OCI-LY3 (cell line): ENCODE data around the gene FAM151A.

Source experiments
- H2AFZ ChIP-seq: fragments of 200-600, 300-600 bp; shearing (Covaris generic); 2 replicates; pipeline ENCODE4 v1.6.0; 2014; ENCODE audit warnings: antibody characterized with exemption, low read depth, low read length
- H3K27ac ChIP-seq: fragments of 200-600, 300-600 bp; sonication (generic); 2 replicates; pipeline ENCODE4 v1.5.1; 2014; ENCODE audit warnings: mild to moderate bottlenecking, low read length, moderate library complexity, mixed read lengths
- H3K27me3 ChIP-seq: fragments of 200-600, 300-600 bp; sonication (generic); 2 replicates; pipeline ENCODE4 v1.6.1; 2014; ENCODE audit warnings: low read depth, low read length, mixed read lengths
- H3K36me3 ChIP-seq: fragments of 200-600, 300-600 bp; sonication (generic); replicated peaks from 2 replicates; pipeline ENCODE3; 2014; ENCODE audit warnings: low read depth, low read length, mixed read lengths
- H3K4me1 ChIP-seq: fragments of 300-600, 200-600 bp; sonication (generic); 2 replicates; pipeline ENCODE4 v1.6.1; 2014; ENCODE audit warnings: low read length, mixed read lengths
- H3K4me2 ChIP-seq: fragments of 200-600, 300-600 bp; sonication (generic); 2 replicates; pipeline ENCODE4 v1.6.1; 2014; ENCODE audit warnings: low read length, mixed read lengths
- H3K4me3 ChIP-seq: fragments of 300-600, 200-600 bp; sonication (generic); 2 replicates; pipeline ENCODE4 v1.5.1; 2014; ENCODE audit warnings: antibody characterized with exemption, mild to moderate bottlenecking, low read length, moderate library complexity
- H3K79me2 ChIP-seq: fragments of 300-600, 200-600 bp; shearing (Covaris generic); 2 replicates; pipeline ENCODE4 v1.6.1; 2014; ENCODE audit warnings: mild to moderate bottlenecking, low read length, mixed read lengths
- H3K9ac ChIP-seq: fragments of 300-600, 200-600 bp; shearing (Covaris generic); 2 replicates; pipeline ENCODE4 v1.6.0; 2014; ENCODE audit warnings: mild to moderate bottlenecking, low read length, moderate library complexity
- H3K9me3 ChIP-seq: fragments of 200-600, 300-600 bp; shearing (Covaris generic); 2 replicates; pipeline ENCODE4 v1.6.1; 2014; ENCODE audit warnings: low read length, mixed read lengths; ENCODE audit not compliant: insufficient read depth
- H4K20me1 ChIP-seq: fragments of 200-600, 300-600 bp; sonication (generic); 2 replicates; pipeline ENCODE4 v1.6.1; 2016; ENCODE audit warnings: low read length, mixed read lengths; ENCODE audit not compliant: insufficient read depth
- CTCF ChIP-seq: fragments of 200-600, 300-600 bp; sonication (generic); IDR thresholded peaks from 2 replicates; pipeline ENCODE4 v1.5.1; 2014; ENCODE audit warnings: antibody characterized with exemption, low read length, low read depth
- EZH2phosphoT487 ChIP-seq: fragments of 200-600 bp; shearing (Covaris generic); IDR thresholded peaks from 2 replicates; pipeline ENCODE4 v1.6.1; 2018; ENCODE audit warnings: antibody characterized with exemption, mixed run types, low read depth

The FAM151A gene

GRCh38 chr1:54588377-54588776 is 34.9 kb downstream of the FAM151A start:
- Histone ChIP-seq H3K4me2 (no peak overlapping the region), H3K27me3 (no peaks in the 10 kb centered on the region), H4K20me1 (no peaks in the 10 kb centered on the region), H3K27ac (no peak overlapping the region), H2AFZ (no peak overlapping the region), H3K4me3 (no peak overlapping the region), H3K4me1 (no peaks in the 10 kb centered on the region), H3K9me3 (no peaks in the 10 kb centered on the region), H3K36me3 (no peaks in the 10 kb centered on the region), H3K9ac (no peak overlapping the region), H3K79me2 (no peaks in the 10 kb centered on the region)
- TF ChIP-seq CTCF (no peak), EZH2phosphoT487 (no peak)

- Histone ChIP-seq H3K79me2 (no peaks in the 10 kb centered on the region), H3K4me3 (no peak overlapping the region), H3K4me1 (no peaks in the 10 kb centered on the region), H2AFZ (no peak overlapping the region), H3K4me2 (no peak overlapping the region), H3K27me3 (no peaks in the 10 kb centered on the region), H3K27ac (no peak overlapping the region), H3K9ac (no peak overlapping the region), H3K9me3 (no peaks in the 10 kb centered on the region), H4K20me1 (no peaks in the 10 kb centered on the region), H3K36me3 (no peaks in the 10 kb centered on the region)
- no peak for TF ChIP-seq EZH2phosphoT487
- TF ChIP-seq CTCF: no peak
Measured at GRCh38 chr1:54585181-54586066, 37.9 kb downstream of the FAM151A start.

- no peak overlapping the region for H3K9ac ChIP-seq
- no peak overlapping the region for H3K4me2 ChIP-seq
- no peak overlapping the region for H3K4me3 ChIP-seq
- no peaks in the 10 kb centered on the region for H3K36me3 ChIP-seq
- TF ChIP-seq CTCF: no peak
- TF ChIP-seq EZH2phosphoT487: no peak
- no peak overlapping the region for H3K27ac ChIP-seq
- H2AFZ ChIP-seq: no peak overlapping the region
- no peaks in the 10 kb centered on the region for H4K20me1 ChIP-seq
- no peaks in the 10 kb centered on the region for H3K9me3 ChIP-seq
- no peaks in the 10 kb centered on the region for H3K27me3 ChIP-seq
- no peaks in the 10 kb centered on the region for H3K4me1 ChIP-seq
- no peaks in the 10 kb centered on the region for H3K79me2 ChIP-seq
Measured at GRCh38 chr1:54584575-54584974, 38.8 kb downstream of the FAM151A start.

- Histone ChIP-seq H2AFZ (no peak overlapping the region), H4K20me1 (no peaks in the 10 kb centered on the region), H3K79me2 (no peaks in the 10 kb centered on the region), H3K27ac (no peak overlapping the region), H3K4me2 (no peak overlapping the region), H3K36me3 (no peaks in the 10 kb centered on the region), H3K9ac (no peak overlapping the region), H3K27me3 (no peaks in the 10 kb centered on the region), H3K4me3 (no peak overlapping the region), H3K9me3 (no peaks in the 10 kb centered on the region), H3K4me1 (no peaks in the 10 kb centered on the region)
- TF ChIP-seq EZH2phosphoT487 (no peak), CTCF (no peak)
Measured at GRCh38 chr1:54583871-54584270, 39.5 kb downstream of the FAM151A start.
